Fibroblast of lung (primary cell): ENCODE data around the gene CCR5. TPM values are rescaled to one million over a fixed set of nuclear protein-coding genes. Genes with fewer than 3 reads are reported as not detected.
"Not testable (repeated sequence)": the region's sequence is repeated elsewhere in the genome, so short reads cannot be mapped to it uniquely, and the experiment has no call there.

Experiments
- DNase-seq, 2 donors: peaks; one replicate each; pipeline versions ENCODE4 v3.0.0 to v3.0.0-alpha.2; 2010; ENCODE audit warnings: low read depth in 2 of 2
- H2AFZ ChIP-seq: 2 replicates; pipeline ENCODE4 v1.5.1; 2012; ENCODE audit warnings: low read length, control low read depth, inconsistent platforms
- H3K27ac ChIP-seq: 2 replicates; pipeline ENCODE4 v1.5.1; 2011; ENCODE audit warnings: low read length, control low read depth; ENCODE audit not compliant: insufficient read depth
- H3K27me3 ChIP-seq: 2 replicates; pipeline ENCODE4 v1.5.1; 2011; ENCODE audit warnings: mild to moderate bottlenecking, low read length; ENCODE audit not compliant: control insufficient read depth, insufficient read depth
- H3K36me3 ChIP-seq: 2 replicates; pipeline ENCODE4 v1.5.1; 2011; ENCODE audit warnings: low read length; ENCODE audit not compliant: control insufficient read depth, insufficient read depth
- H3K4me1 ChIP-seq: 2 replicates; pipeline ENCODE4 v1.5.1; 2011; ENCODE audit warnings: low read length; ENCODE audit not compliant: control insufficient read depth, insufficient read depth; ENCODE audit errors: extremely low read depth
- H3K4me2 ChIP-seq: 2 replicates; pipeline ENCODE4 v1.5.1; 2011; ENCODE audit warnings: low read length, control low read depth; ENCODE audit not compliant: insufficient read depth; ENCODE audit errors: extremely low read depth
- H3K4me3 ChIP-seq, 4 experiments: fragments of 200-600 bp in 1 of 4; sonication (generic) in 1 of 4; replicated peaks in 1 of 4; 2 replicates each; pipeline ENCODE4 v1.5.1; 2011 to 2016; ENCODE audit warnings: low read length in 4 of 4, low read depth in 3 of 4, mild to moderate bottlenecking in 3 of 4, control low read depth in 2 of 4, inconsistent platforms in 1 of 4, mixed read lengths in 1 of 4; ENCODE audit not compliant: insufficient read depth in 1 of 4; ENCODE audit errors: control extremely low read depth in 1 of 4
- H3K79me2 ChIP-seq: 2 replicates; pipeline ENCODE4 v1.5.1; 2012; ENCODE audit warnings: mild to moderate bottlenecking, low read length, inconsistent platforms; ENCODE audit not compliant: control insufficient read depth, insufficient read depth
- H3K9ac ChIP-seq: 2 replicates; pipeline ENCODE4 v1.5.1; 2011; ENCODE audit warnings: mild to moderate bottlenecking, low read length, control low read depth; ENCODE audit not compliant: insufficient read depth
- H3K9me3 ChIP-seq: 2 replicates; pipeline ENCODE4 v1.5.1; 2012; ENCODE audit warnings: low read depth, low read length; ENCODE audit not compliant: control insufficient read depth, insufficient read depth
- H4K20me1 ChIP-seq: 2 replicates; pipeline ENCODE4 v1.5.1; 2011; ENCODE audit warnings: low read length; ENCODE audit not compliant: control insufficient read depth, insufficient read depth; ENCODE audit errors: extremely low read depth
- CTCF ChIP-seq, 2 donors: IDR thresholded peaks in 1 of 2; conservative IDR thresholded peaks in 1 of 2; 1 replicate in 1 of 2; 2 replicates in 1 of 2; pipeline ENCODE4 v1.5.1; 2011 to 2012; ENCODE audit warnings: low read length in 2 of 2, control low read depth in 1 of 2, inconsistent platforms in 1 of 2, low read depth in 1 of 2, mild to moderate bottlenecking in 1 of 2
- EZH2 ChIP-seq: IDR thresholded peaks from 2 replicates; pipeline ENCODE4 v1.5.1; 2012; ENCODE audit warnings: low read length, control low read depth, mild to moderate bottlenecking; ENCODE audit errors: missing control alignments
- polyA plus RNA-seq, 2 donors: library from polyadenylated mRNA; depleted of rRNA in 1 of 2; stranded (reverse) in 1 of 2; unstranded in 1 of 2; fragments of >200 nt; gene quantifications; 2 replicates each; pipeline ENCODE4 v1.2.1, GENCODE V29; 2011 to 2012; ENCODE audit warnings: missing spikeins in 1 of 2
- total RNA-seq: library from RNA; depleted of rRNA; stranded (reverse); fragments of >200 nt; gene quantifications from 2 replicates; pipeline ENCODE4 v1.2.1, GENCODE V29; 2014

CCR5 gene
- total and polyA plus RNA-seq, 2 donors (not counting 1 experiment from before 2014, with no cell fraction given), result under 0.01 to 0.15 TPM

- no peak for DNase-seq
- Histone ChIP-seq H3K27ac (no peak overlapping the region), H3K9me3 (no peaks in the 10 kb centered on the region), H3K36me3 (no peaks in the 10 kb centered on the region), H3K4me1 (peaks cover 11% of the 10 kb centered on the region), H3K79me2 (no peaks in the 10 kb centered on the region), H3K4me3 (no peak overlapping the region), H3K4me2 (no peak overlapping the region), H4K20me1 (no peaks in the 10 kb centered on the region), H2AFZ (no peak overlapping the region), H3K27me3 (no peaks in the 10 kb centered on the region), H3K9ac (no peak overlapping the region)
- TF ChIP-seq CTCF (conservative IDR thresholded peaks at IDR 0.05 in 1 of 2, IDR thresholded peaks at IDR 0.05 in 1 of 2; ENCODE audit: low read depth in 1 of 2, low read length in 2 of 2), result no peak
- TF ChIP-seq EZH2, result no peak
Observed at GRCh38 chr3:46400846-46401245, 30.1 kb downstream of the CCR5 start.

GRCh38 chr3:46401579-46401978 is 30.8 kb downstream of the CCR5 start:
- no peak for DNase-seq
- Histone ChIP-seq H3K79me2 (no peaks in the 10 kb centered on the region), H3K9me3 (no peaks in the 10 kb centered on the region), H4K20me1 (no peaks in the 10 kb centered on the region), H3K9ac (no peak overlapping the region), H2AFZ (no peak overlapping the region), H3K27me3 (no peaks in the 10 kb centered on the region), H3K4me3 (no peak overlapping the region), H3K4me2 (no peak overlapping the region), H3K36me3 (no peaks in the 10 kb centered on the region), H3K27ac (no peak overlapping the region), H3K4me1 (peaks cover 14% of the 10 kb centered on the region)
- TF ChIP-seq CTCF (conservative IDR thresholded peaks at IDR 0.05 in 1 of 2, IDR thresholded peaks at IDR 0.05 in 1 of 2; ENCODE audit: low read depth in 1 of 2, low read length in 2 of 2) (no peak), EZH2 (no peak)

- H3K27me3 ChIP-seq, H3K27ac ChIP-seq: not testable (repeated sequence)
Observed at GRCh38 chr3:46402902-46403301, 32.2 kb downstream of the CCR5 start.

More at GRCh38 chr3:46402902-46403301, 32.2 kb downstream of the CCR5 start:
- H3K4me3 ChIP-seq, H2AFZ ChIP-seq, DNase-seq, H4K20me1 ChIP-seq, H3K9ac ChIP-seq, H3K79me2 ChIP-seq, H3K9me3 ChIP-seq, H3K36me3 ChIP-seq, H3K4me2 ChIP-seq: not testable (repeated sequence)
- H3K4me1 ChIP-seq, result peaks cover 25% of the 10 kb centered on the region
